Measurements from ENCODE around the gene B3GALNT2.

DNA sequence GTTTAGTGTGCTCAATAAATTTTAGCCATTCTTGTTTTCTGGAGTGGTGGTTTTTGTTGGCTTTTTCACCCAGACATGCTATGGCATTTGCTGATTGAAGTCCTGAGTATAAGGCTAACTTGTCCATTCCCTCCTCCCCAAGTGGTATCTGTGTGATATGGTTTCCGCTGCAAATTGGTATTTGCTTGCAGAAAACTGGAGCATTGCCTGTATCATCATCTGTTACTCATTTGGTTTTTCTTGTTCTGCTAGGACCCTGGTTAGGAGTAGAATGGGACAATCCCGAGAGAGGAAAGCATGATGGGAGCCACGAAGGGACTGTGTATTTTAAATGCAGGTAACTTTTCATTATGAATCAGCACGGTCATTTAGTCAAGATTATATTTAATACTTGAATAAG is 103.0 kb downstream of the B3GALNT2 start:
- TF ChIP-seq, protein P1, sequence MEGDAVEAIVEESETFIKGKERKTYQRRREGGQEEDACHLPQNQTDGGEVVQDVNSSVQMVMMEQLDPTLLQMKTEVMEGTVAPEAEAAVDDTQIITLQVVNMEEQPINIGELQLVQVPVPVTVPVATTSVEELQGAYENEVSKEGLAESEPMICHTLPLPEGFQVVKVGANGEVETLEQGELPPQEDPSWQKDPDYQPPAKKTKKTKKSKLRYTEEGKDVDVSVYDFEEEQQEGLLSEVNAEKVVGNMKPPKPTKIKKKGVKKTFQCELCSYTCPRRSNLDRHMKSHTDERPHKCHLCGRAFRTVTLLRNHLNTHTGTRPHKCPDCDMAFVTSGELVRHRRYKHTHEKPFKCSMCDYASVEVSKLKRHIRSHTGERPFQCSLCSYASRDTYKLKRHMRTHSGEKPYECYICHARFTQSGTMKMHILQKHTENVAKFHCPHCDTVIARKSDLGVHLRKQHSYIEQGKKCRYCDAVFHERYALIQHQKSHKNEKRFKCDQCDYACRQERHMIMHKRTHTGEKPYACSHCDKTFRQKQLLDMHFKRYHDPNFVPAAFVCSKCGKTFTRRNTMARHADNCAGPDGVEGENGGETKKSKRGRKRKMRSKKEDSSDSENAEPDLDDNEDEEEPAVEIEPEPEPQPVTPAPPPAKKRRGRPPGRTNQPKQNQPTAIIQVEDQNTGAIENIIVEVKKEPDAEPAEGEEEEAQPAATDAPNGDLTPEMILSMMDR (IDR thresholded peaks at IDR 0.05), result no peak
- TF ChIP-seq POLR2A (IDR thresholded peaks at IDR 0.05), result no peak
